Measurements from ENCODE around the gene TEPSIN.

Gene TEPSIN

DNA sequence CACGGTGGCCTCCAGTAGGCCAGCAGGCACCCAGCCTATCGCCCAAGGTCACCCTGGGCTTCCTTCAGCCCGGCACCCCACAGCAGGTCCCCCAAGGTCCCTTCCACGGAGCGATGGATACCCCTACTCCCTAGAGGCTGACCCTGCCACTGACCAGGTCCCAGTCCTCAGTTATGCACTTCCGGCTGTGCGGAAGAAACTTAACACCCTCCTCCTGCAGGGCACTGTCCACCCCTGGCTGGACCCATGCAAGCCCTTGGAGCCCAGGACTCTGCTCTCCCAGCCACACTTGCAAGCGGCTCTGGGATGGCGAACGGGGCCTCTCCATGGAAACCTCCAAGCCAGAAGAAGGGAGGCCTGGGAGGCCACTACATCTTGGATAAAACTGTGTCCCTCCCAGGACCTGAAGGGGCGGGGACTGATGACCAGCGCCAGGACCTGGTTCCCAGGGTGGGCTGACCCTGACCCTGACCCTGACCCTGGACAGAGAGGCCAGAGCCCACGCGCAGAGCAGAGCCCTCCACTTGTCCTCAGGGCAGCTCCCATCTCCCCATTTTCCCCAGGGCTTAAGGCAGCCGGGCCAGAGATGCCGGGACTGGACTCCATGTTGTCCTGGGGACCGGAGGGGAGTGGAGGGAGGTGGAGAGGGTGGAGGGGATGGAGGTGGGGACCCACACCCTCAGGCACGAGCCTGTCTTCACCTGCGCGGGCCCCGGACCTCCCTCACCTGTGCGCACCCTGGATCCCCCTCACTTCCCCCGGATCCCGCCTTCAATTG, 16.8 kb downstream of the TEPSIN start:
- Histone ChIP-seq H3K9me2 (replicated peaks; ENCODE audit: insufficient read depth, low read length) (no peaks in the 10 kb centered on the region), H3K4me2 (ENCODE audit: low read depth, low read length) (peak overlapping the region; percentile 95), H3K4me3 (ENCODE audit: low read length) (peak overlapping the region; percentile 97), H3K9me3 (replicated peaks; ENCODE audit: insufficient read depth, low read length) (no peaks in the 10 kb centered on the region), H3K9ac (ENCODE audit: low read length) (peak overlapping the region; percentile 86), H3K27ac (ENCODE audit: low read length) (no peak overlapping the region), H3K27me3 (replicated peaks; ENCODE audit: insufficient read depth, low read length) (peaks cover 20% of the 10 kb centered on the region; the same call in 1 of the 2 replicates), H3K79me2 (ENCODE audit: low read length) (peaks cover 13% of the 10 kb centered on the region; the same call in 1 of the 2 replicates), H3F3A (ENCODE audit: insufficient read depth, low read length) (no peaks in the 10 kb centered on the region), H2AFZ (ENCODE audit: low read length) (peak overlapping the region; percentile 98), H3K4me1 (ENCODE audit: low read length) (peaks cover 14% of the 10 kb centered on the region), H4K20me1 (ENCODE audit: insufficient read depth, low read length) (no peaks in the 10 kb centered on the region), H3K36me3 (replicated peaks; ENCODE audit: insufficient read depth, low read length) (no peaks in the 10 kb centered on the region)
- DNase-seq, result no peak
- TF ChIP-seq, protein P1, sequence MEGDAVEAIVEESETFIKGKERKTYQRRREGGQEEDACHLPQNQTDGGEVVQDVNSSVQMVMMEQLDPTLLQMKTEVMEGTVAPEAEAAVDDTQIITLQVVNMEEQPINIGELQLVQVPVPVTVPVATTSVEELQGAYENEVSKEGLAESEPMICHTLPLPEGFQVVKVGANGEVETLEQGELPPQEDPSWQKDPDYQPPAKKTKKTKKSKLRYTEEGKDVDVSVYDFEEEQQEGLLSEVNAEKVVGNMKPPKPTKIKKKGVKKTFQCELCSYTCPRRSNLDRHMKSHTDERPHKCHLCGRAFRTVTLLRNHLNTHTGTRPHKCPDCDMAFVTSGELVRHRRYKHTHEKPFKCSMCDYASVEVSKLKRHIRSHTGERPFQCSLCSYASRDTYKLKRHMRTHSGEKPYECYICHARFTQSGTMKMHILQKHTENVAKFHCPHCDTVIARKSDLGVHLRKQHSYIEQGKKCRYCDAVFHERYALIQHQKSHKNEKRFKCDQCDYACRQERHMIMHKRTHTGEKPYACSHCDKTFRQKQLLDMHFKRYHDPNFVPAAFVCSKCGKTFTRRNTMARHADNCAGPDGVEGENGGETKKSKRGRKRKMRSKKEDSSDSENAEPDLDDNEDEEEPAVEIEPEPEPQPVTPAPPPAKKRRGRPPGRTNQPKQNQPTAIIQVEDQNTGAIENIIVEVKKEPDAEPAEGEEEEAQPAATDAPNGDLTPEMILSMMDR (IDR thresholded peaks at IDR 0.05; ENCODE audit: low read length), result no peak
- TF ChIP-seq EZH2phosphoT487 (IDR thresholded peaks at IDR 0.05; ENCODE audit: low read length) (no peak), EZH2 (optimal IDR thresholded peaks at IDR 0.05; ENCODE audit: low read depth, low read length) (no peak)

GRCh38 chr17:81221371-81221841, 17.4 kb downstream of the TEPSIN start:
- Histone ChIP-seq H2AFZ (ENCODE audit: low read length) (no peak overlapping the region), H3K79me2 (ENCODE audit: low read length) (peaks cover 13% of the 10 kb centered on the region; the same call in 1 of the 2 replicates), H3K9me2 (replicated peaks; ENCODE audit: insufficient read depth, low read length) (no peaks in the 10 kb centered on the region), H3K4me1 (ENCODE audit: low read length) (peaks cover 14% of the 10 kb centered on the region), H3K27ac (ENCODE audit: low read length) (no peak overlapping the region), H3K9me3 (replicated peaks; ENCODE audit: insufficient read depth, low read length) (no peaks in the 10 kb centered on the region), H4K20me1 (ENCODE audit: insufficient read depth, low read length) (no peaks in the 10 kb centered on the region), H3K4me2 (ENCODE audit: low read depth, low read length) (peak overlapping the region; percentile 95; the same call in 1 of the 2 replicates), H3K4me3 (ENCODE audit: low read length) (peak overlapping the region; percentile 97; the same call in 1 of the 2 replicates), H3K27me3 (replicated peaks; ENCODE audit: insufficient read depth, low read length) (peaks cover 17% of the 10 kb centered on the region; the same call in 1 of the 2 replicates), H3K36me3 (replicated peaks; ENCODE audit: insufficient read depth, low read length) (no peaks in the 10 kb centered on the region), H3K9ac (ENCODE audit: low read length) (no peak overlapping the region), H3F3A (ENCODE audit: insufficient read depth, low read length) (no peaks in the 10 kb centered on the region)
- no peak for DNase-seq
- TF ChIP-seq, protein P1 (IDR thresholded peaks at IDR 0.05; ENCODE audit: low read length), result no peak
- TF ChIP-seq EZH2phosphoT487 (IDR thresholded peaks at IDR 0.05; ENCODE audit: low read length), result no peak
- TF ChIP-seq EZH2 (optimal IDR thresholded peaks at IDR 0.05; ENCODE audit: low read depth, low read length), result no peak

DNA sequence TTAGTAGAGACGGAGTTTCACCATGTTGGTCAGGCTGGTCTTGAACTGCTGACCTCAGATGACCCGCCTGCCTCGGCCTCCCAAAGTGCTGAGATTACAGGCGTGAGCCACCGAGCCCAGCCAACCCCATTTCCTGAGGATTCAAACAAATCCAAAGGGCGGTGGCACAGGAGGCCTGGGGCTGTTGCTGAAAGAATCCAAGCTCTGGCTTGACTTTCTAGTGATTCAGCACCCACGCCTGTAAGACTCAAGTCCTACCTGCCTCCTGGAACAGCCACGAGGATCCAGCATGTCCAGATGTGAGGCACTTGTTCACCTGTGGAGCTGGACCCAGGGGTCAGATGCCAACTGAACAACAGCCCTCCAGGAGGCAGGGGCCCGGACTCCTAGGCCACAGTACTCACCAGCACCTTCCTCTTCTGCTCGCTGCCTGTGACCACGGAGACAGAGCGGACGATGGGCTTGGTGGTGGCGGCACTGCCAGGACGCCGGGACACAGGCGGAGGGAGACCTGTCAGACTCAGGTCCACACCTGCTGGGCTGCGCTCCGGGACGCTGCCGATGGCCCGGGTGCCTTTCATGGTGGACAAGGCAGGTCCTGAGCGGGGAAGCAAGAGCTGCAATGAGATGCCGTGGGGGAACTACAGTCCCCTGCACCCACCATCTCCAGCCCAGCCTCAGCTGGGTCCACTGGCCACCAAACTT, 19.2 kb downstream of the TEPSIN start:
- Histone ChIP-seq H4K20me1 (ENCODE audit: insufficient read depth, low read length) (no peaks in the 10 kb centered on the region), H3K4me1 (ENCODE audit: low read length) (peaks cover 14% of the 10 kb centered on the region), H3K27ac (ENCODE audit: low read length) (no peak overlapping the region), H3K9ac (ENCODE audit: low read length) (no peak overlapping the region), H3K4me3 (ENCODE audit: low read length) (no peak overlapping the region), H3K79me2 (ENCODE audit: low read length) (peaks cover 13% of the 10 kb centered on the region; the same call in 1 of the 2 replicates), H3K9me2 (replicated peaks; ENCODE audit: insufficient read depth, low read length) (no peaks in the 10 kb centered on the region), H3K9me3 (replicated peaks; ENCODE audit: insufficient read depth, low read length) (no peaks in the 10 kb centered on the region), H3K27me3 (replicated peaks; ENCODE audit: insufficient read depth, low read length) (peaks cover 8% of the 10 kb centered on the region; the same call in 1 of the 2 replicates), H2AFZ (ENCODE audit: low read length) (no peak overlapping the region), H3K36me3 (replicated peaks; ENCODE audit: insufficient read depth, low read length) (no peaks in the 10 kb centered on the region), H3K4me2 (ENCODE audit: low read depth, low read length) (no peak overlapping the region), H3F3A (ENCODE audit: insufficient read depth, low read length) (no peaks in the 10 kb centered on the region)
- no peak for TF ChIP-seq EZH2 (optimal IDR thresholded peaks at IDR 0.05; ENCODE audit: low read depth, low read length)
- DNase-seq, result no peak
